GM18858 (cell line): ENCODE data around the gene C5AR2.
"Not testable (repeated sequence)": the region's sequence is repeated elsewhere in the genome, so short reads cannot be mapped to it uniquely, and the experiment has no call there.

ENCODE experiments used
- ATAC-seq: cut with Tn5 transposase; IDR thresholded peaks from one replicate; pipeline ENCODE4 v1.9.1; 2021; ENCODE audit not compliant: unreplicated experiment

Gene C5AR2

GRCh38 chr19:47384533-47384932 is 52.6 kb downstream of the C5AR2 start:
- ATAC-seq = not testable (repeated sequence)

- not testable (repeated sequence) for ATAC-seq
Measured at GRCh38 chr19:47386582-47386981, 54.6 kb downstream of the C5AR2 start.

- not testable (repeated sequence) for ATAC-seq
Measured at GRCh38 chr19:47387623-47388022, 55.6 kb downstream of the C5AR2 start.

- not testable (repeated sequence) for ATAC-seq
Measured at GRCh38 chr19:47388721-47389120, 56.7 kb downstream of the C5AR2 start.

- no peak for ATAC-seq
Measured at GRCh38 chr19:47389150-47389556, 57.2 kb downstream of the C5AR2 start.

GRCh38 chr19:47390533-47391488 is 58.8 kb downstream of the C5AR2 start:
- ATAC-seq = no peak

- no peak for ATAC-seq
Measured at GRCh38 chr19:47391510-47392223, 59.7 kb downstream of the C5AR2 start.
